Measurements from ENCODE around the gene SEMA6B.

SEMA6B gene

GRCh38 chr19:4493104-4493928, 66.2 kb downstream of the SEMA6B start:
- no peak for DNase-seq (ENCODE audit: low read depth)
